ENCODE measurements around the gene CBX5.

GRCh38 chr12:54328595-54329337 is 48.8 kb upstream of the CBX5 start:
- TF ChIP-seq ZNF24 (IDR thresholded peaks at IDR 0.05) (no peak), CTCF (IDR thresholded peaks at IDR 0.05 in 2 of 3, conservative IDR thresholded peaks at IDR 0.05 in 1 of 3; ENCODE audit: control insufficient read depth in 2 of 3, extremely low read depth in 1 of 3, insufficient read depth in 1 of 3, low read depth in 3 of 3, low read length in 3 of 3) (no peak), POLR2AphosphoS5 (IDR thresholded peaks at IDR 0.05; ENCODE audit: low read length) (no peak), JUNB (IDR thresholded peaks at IDR 0.05) (no peak), SPI1 (IDR thresholded peaks at IDR 0.05; ENCODE audit: borderline replicate concordance, insufficient read depth, low read depth, low read length) (no peak), POLR2AphosphoS2 (IDR thresholded peaks at IDR 0.05; ENCODE audit: low read depth, low read length) (no peak), STAT3 (IDR thresholded peaks at IDR 0.05; ENCODE audit: low read depth, low read length) (no peak), ZBTB33 (IDR thresholded peaks at IDR 0.05) (no peak), RAD21 (IDR thresholded peaks at IDR 0.05; ENCODE audit: insufficient read depth, low read depth, low read length) (no peak), NFXL1 (IDR thresholded peaks at IDR 0.05; ENCODE audit: borderline replicate concordance) (no peak), SMAD1 (IDR thresholded peaks at IDR 0.05; ENCODE audit: low read depth, partially characterized antibody) (no peak), ZZZ3 (IDR thresholded peaks at IDR 0.05; ENCODE audit: control insufficient read depth, insufficient read length, low read depth) (no peak), SIN3A (IDR thresholded peaks at IDR 0.05; ENCODE audit: low read depth, low read length) (no peak)

Measured in GM12878 (cell line).